HCT116 (cell line): ENCODE data around the gene SDC1.

Experiments used
- ATF3 ChIP-seq: IDR thresholded peaks from 2 replicates; pipeline ENCODE4 v1.6.1; 2012
- CTCF ChIP-seq, 3 experiments: fragments of 200-600 bp in 1 of 3; sonication (generic) in 1 of 3; IDR thresholded peaks in 2 of 3; conservative IDR thresholded peaks in 1 of 3; 2 replicates each; pipeline ENCODE4 v1.5.1; 2012 to 2017; ENCODE audit warnings: low read depth in 2 of 3, low read length in 2 of 3, antibody characterized with exemption in 1 of 3, borderline replicate concordance in 1 of 3, control low read depth in 1 of 3, mild to moderate bottlenecking in 1 of 3, mixed read lengths in 1 of 3, mixed run types in 1 of 3, moderate library complexity in 1 of 3; ENCODE audit not compliant: insufficient read depth in 1 of 3
- EGR1 ChIP-seq: IDR thresholded peaks from 2 replicates; pipeline ENCODE4 v1.6.1; 2012; ENCODE audit warnings: low read depth
- EZH2 ChIP-seq: fragments of 200-600 bp; sonication (generic); IDR thresholded peaks from 2 replicates; pipeline ENCODE4 v1.6.1; 2017; ENCODE audit warnings: antibody characterized with exemption, mixed run types
- EZH2phosphoT487 ChIP-seq: fragments of 200-600 bp; IDR thresholded peaks from 2 replicates; pipeline ENCODE4 v1.6.1; 2018; ENCODE audit warnings: antibody characterized with exemption, borderline replicate concordance
- MAX ChIP-seq: IDR thresholded peaks from 2 replicates; pipeline ENCODE4 v1.6.1; 2012
- POLR2A ChIP-seq: IDR thresholded peaks from 2 replicates; pipeline ENCODE4 v1.7.0; 2011; ENCODE audit warnings: borderline replicate concordance; ENCODE audit not compliant: insufficient read depth, insufficient read length; ENCODE audit errors: extremely low read depth
- POLR2AphosphoS5 ChIP-seq: IDR thresholded peaks from 2 replicates; pipeline ENCODE4 v1.6.1; 2011; ENCODE audit warnings: mild to moderate bottlenecking, low read depth, low read length, moderate library complexity
- REST ChIP-seq: IDR thresholded peaks from 2 replicates; pipeline ENCODE4 v1.6.1; 2012; ENCODE audit warnings: low read depth
- YY1 ChIP-seq: IDR thresholded peaks from 2 replicates; pipeline ENCODE4 v1.6.1; 2011; ENCODE audit warnings: low read length, low read depth, moderate library complexity, mild to moderate bottlenecking; ENCODE audit not compliant: insufficient replicate concordance; ENCODE audit errors: extremely low read depth
- ZBTB33 ChIP-seq: IDR thresholded peaks from 2 replicates; pipeline ENCODE4 v1.6.1; 2011; ENCODE audit warnings: mild to moderate bottlenecking, low read length, moderate library complexity; ENCODE audit not compliant: insufficient replicate concordance; ENCODE audit errors: extremely low read depth
- ZNF274 ChIP-seq: fragments of 200-500 bp; sonication (Bioruptor generic); IDR thresholded peaks from 2 replicates; pipeline ENCODE4 v1.6.1; 2014; ENCODE audit warnings: mild to moderate bottlenecking, low read depth, low read length, inconsistent platforms

GRCh38 chr2:20225294-20226151 is 593 bp upstream of the SDC1 start:
- TF ChIP-seq CTCF (IDR thresholded peaks at IDR 0.05 in 2 of 3, conservative IDR thresholded peaks at IDR 0.05 in 1 of 3; ENCODE audit: borderline replicate concordance in 1 of 3, insufficient read depth in 1 of 3, low read depth in 2 of 3, low read length in 2 of 3) (peak in 2 of 3 experiments; percentile 55; a peak in 4 of 6 replicates), ZNF274 (no peak), EZH2 (no peak), EGR1 (no peak), ATF3 (no peak), MAX (no peak), EZH2phosphoT487 (no peak), REST (no peak), POLR2A (no peak), ZBTB33 (no peak), POLR2AphosphoS5 (no peak), YY1 (no peak)
